CD4-positive, alpha-beta T cell treated with Interleukin-21 for 1 hour (primary cell): ENCODE data around the gene TMEM184A.
A peak's percentile ranks its signal among the peaks of the same experiment; 100 is the strongest.

ENCODE experiments used
- DNase-seq: peaks from one replicate; pipeline ENCODE4 v3.0.0-alpha.2; 2020

Gene TMEM184A

DNA sequence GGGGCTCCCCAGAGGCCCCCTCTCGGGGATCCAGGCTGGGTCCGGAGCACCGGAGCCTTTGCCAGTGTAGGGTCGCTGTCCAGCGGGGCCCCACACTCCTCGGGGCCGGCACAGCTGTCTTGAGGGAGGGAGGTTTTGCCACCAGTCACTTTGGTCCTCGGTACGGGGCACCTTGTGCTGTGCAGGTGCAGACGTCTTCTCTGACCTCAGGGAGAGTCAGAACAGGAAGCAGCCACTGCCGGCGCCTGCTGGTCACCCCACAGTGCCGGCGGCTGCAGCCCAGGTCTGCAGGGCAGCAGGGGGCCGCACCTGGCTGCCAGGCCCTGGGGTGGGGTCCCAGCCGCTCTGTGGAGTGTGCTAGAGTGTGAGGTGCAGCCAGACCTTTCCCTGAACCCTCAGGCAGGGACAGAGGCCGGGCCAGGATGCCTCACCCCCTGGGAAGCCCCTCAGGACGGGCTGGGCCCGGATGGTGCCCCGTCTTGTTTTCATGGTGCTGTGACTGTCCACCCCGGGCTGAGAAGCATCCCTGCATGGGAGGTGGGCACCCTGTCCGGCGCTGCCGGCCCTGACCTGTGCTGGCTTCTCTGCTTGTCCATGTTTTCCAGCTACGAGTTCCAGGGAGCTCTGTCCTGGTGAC is 17.3 kb downstream of the TMEM184A start:
- no peak for DNase-seq

- DNase-seq, result no peak
Observed at GRCh38 chr7:1537535-1538412, 18.2 kb downstream of the TMEM184A start.

GRCh38 chr7:1536743-1537534 is 19.1 kb downstream of the TMEM184A start:
- DNase-seq, result no peak

GRCh38 chr7:1536455-1536742 is 19.6 kb downstream of the TMEM184A start:
- no peak for DNase-seq

- DNase-seq, result no peak
Observed at GRCh38 chr7:1535701-1536454, 20.1 kb downstream of the TMEM184A start.

GRCh38 chr7:1535100-1535458 is 20.9 kb downstream of the TMEM184A start:
- DNase-seq, result no peak

DNA sequence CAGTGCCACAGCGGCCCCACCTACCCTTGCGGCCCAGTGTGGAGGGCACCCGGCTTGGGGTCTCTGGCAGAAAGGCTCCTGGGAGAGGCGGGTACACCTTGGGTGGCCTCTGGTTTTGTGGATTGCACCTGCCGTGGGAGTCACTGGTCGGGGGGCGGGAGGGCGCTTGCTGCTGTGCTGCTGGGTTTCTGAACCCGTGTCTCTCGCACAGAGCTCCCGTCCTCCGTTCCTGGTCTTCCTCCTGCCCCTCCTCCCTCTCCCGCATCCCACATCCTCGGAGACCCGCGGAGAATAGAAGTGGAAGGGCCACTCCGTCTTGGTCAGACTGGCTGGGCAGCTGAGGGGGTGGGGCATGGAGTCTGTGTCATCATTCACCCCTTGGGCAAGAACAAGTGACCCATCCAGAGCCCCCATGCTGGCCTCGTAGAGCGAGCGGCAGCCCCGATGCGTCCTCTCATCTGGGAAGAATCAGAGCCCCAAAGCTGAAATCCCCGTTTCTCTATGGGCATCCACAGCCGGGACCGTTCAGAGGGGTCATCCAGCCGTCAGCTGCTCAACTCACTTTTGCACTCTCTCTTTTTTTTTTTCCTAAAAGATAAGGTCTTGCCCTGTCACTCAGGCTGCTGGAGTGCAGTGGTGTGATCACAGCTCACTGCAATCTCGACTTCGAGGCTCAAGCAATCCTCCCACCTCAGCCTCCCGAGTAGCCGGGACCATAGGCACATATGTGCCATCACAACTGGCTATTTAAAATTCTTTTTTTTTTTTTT is 21.5 kb downstream of the TMEM184A start:
- no peak for DNase-seq

DNA sequence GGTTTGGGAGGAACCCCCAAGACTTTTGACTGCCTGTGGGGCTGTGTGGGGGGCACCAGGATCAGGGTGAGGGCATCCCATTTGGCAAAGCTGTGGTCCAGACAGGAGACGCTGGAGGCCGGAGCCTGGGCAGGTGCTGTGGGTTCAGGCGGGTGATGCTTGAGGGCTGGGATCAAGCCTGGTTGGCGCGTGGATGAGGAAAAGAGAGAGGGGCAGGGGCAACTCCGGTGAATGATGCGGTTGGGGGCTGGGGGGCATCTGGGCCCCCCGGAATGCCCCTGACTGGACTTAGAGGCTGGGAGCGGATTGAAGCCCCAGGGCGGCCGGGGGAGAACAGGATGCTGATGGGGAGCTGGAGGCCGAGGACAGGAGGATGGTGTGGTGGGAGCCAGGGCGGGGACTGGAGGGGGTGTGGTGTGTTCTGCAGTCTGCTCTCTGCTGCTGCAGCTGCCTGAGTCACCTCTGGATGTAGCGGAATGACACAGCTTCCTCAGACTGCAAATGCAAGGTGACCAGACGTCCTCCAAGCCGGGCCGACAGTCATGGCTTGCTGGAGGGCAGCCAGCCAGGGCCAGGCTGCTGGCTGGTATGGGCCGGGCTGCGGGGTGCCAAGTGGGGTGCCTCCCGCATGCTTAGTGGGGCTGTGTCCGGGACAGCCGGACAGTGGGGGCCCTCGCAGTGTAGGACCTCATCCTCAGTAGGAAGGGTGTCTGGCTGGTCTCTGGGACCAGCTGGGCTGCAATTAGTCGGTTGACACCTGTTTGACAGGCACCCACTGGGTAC is 22.3 kb downstream of the TMEM184A start:
- no peak for DNase-seq

DNA sequence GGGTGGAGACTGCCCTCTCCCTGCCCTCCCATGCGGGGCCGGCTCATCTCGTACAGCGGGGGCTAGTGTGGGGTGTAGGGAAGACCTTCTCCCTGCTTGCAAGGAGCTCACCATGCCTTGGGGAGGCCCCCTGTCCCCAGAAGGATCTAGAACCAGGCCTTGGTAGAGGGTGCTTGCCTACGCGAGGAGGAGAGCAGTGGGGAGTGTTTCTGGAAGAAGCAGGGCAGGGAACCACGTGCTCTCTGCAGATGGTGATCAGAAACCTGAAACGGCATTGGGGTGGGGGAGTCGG is 22.8 kb downstream of the TMEM184A start:
- DNase-seq, result no peak

DNA sequence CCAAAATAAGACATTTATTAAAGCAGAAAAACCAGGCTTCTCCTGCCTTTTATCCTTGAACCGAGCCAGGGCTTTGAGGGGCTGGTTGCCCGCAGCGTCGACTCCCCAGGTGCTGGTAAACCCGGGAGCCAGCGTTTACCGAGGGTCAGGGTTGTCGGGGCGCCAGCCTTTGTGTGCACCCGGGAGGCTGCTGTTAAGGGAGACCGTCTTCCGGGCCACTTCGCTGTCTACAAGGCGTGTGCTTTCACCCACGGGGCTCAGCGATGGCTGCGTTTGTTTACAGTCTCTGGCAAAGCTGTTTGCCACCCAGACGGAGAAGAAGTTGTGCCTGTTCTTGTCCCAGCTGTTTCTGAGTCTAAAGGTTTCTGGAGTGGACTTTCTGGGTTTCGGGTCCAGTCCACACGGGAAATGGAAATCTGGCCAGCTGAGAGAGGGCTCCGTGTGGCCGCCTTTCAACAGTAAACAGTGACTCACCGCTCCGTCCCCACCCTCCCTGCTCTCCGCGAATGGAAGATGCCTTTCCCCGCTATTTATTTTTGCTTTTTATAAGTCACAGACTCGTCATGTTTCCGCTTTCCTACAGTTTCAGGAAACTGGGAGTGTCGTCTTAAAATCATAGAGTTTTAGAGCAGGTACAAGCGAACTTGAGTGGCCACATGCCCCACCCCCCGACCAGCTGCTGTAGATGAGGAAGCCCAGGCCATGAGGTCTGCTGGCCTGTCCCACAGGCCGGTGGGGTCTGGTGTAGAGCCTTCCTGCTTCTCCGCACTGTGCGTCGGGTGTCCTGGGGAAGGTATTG is 23.4 kb downstream of the TMEM184A start:
- peak; percentile 63 for DNase-seq

- DNase-seq, result no peak
Observed at GRCh38 chr7:1531979-1532455, 24.0 kb downstream of the TMEM184A start.

- no peak for DNase-seq
Observed at GRCh38 chr7:1531263-1531978, 24.6 kb downstream of the TMEM184A start.

GRCh38 chr7:1530946-1531262 is 25.1 kb downstream of the TMEM184A start:
- peak; percentile 61 for DNase-seq

- no peak for DNase-seq
Observed at GRCh38 chr7:1529383-1530116, 26.5 kb downstream of the TMEM184A start.

- DNase-seq, result no peak
Observed at GRCh38 chr7:1526271-1526754, 29.7 kb downstream of the TMEM184A start.

- no peak for DNase-seq
Observed at GRCh38 chr7:1525409-1525808, 30.6 kb downstream of the TMEM184A start.

- no peak for DNase-seq
Observed at GRCh38 chr7:1523844-1524243, 32.2 kb downstream of the TMEM184A start.

- no peak for DNase-seq
Observed at GRCh38 chr7:1523208-1523607, 32.8 kb downstream of the TMEM184A start.

- no peak for DNase-seq
Observed at GRCh38 chr7:1521456-1521855, 34.5 kb downstream of the TMEM184A start.
